ENCODE results near the gene ZBTB38. TPM values are rescaled to one million over a fixed set of nuclear protein-coding genes. Genes with fewer than 3 reads are reported as not detected.

Gene ZBTB38
- total RNA-seq, 1 donor from 2014 or later = 41.8 TPM

- DNase-seq (ENCODE audit: extremely low spot score, unreplicated experiment) = no peak
- H3K27me3 Mint-ChIP-seq (ENCODE audit: unreplicated experiment) = no peaks in the 10 kb centered on the region
- H3K27ac Mint-ChIP-seq (ENCODE audit: unreplicated experiment) = peak overlapping the region; percentile 80
These were observed 34.3 kb downstream of the ZBTB38 start for GRCh38 chr3:141402476-141403171.

GRCh38 chr3:141403576-141403975 is 35.3 kb downstream of the ZBTB38 start:
- no peak overlapping the region for H3K4me3 Mint-ChIP-seq (ENCODE audit: unreplicated experiment)
- no peaks in the 10 kb centered on the region for H3K9me3 Mint-ChIP-seq (ENCODE audit: unreplicated experiment)
- no peak for TF ChIP-seq CTCF (IDR thresholded peaks at IDR 0.05)
- DNase-seq (ENCODE audit: extremely low spot score, unreplicated experiment) = no peak
- H3K4me1 Mint-ChIP-seq (ENCODE audit: unreplicated experiment) = peaks cover 30% of the 10 kb centered on the region
- peaks cover 26% of the 10 kb centered on the region for H3K36me3 Mint-ChIP-seq (ENCODE audit: unreplicated experiment)
- no peaks in the 10 kb centered on the region for H3K27me3 Mint-ChIP-seq (ENCODE audit: unreplicated experiment)
- no peak overlapping the region for H3K27ac Mint-ChIP-seq (ENCODE audit: unreplicated experiment)

More at GRCh38 chr3:141402476-141403171, 34.3 kb downstream of the ZBTB38 start:
- Mint-ChIP-seq H3K4me3 (ENCODE audit: unreplicated experiment) (peak overlapping the region; percentile 80), H3K4me1 (ENCODE audit: unreplicated experiment) (peaks cover 30% of the 10 kb centered on the region), H3K36me3 (ENCODE audit: unreplicated experiment) (peaks cover 20% of the 10 kb centered on the region), H3K9me3 (ENCODE audit: unreplicated experiment) (peaks cover under 1% of the 10 kb centered on the region)
- no peak for TF ChIP-seq CTCF (IDR thresholded peaks at IDR 0.05)

- no peak for DNase-seq (ENCODE audit: extremely low spot score, unreplicated experiment)
- no peak overlapping the region for H3K4me3 Mint-ChIP-seq (ENCODE audit: unreplicated experiment)
- peaks cover 28% of the 10 kb centered on the region for H3K36me3 Mint-ChIP-seq (ENCODE audit: unreplicated experiment)
- peak overlapping the region; percentile 43 for H3K27ac Mint-ChIP-seq (ENCODE audit: unreplicated experiment)
- TF ChIP-seq CTCF (IDR thresholded peaks at IDR 0.05) = no peak
- no peaks in the 10 kb centered on the region for H3K27me3 Mint-ChIP-seq (ENCODE audit: unreplicated experiment)
- H3K9me3 Mint-ChIP-seq (ENCODE audit: unreplicated experiment) = no peaks in the 10 kb centered on the region
- H3K4me1 Mint-ChIP-seq (ENCODE audit: unreplicated experiment) = peaks cover 39% of the 10 kb centered on the region
These were observed 36.7 kb downstream of the ZBTB38 start for GRCh38 chr3:141405025-141405424.

- no peak for TF ChIP-seq CTCF (IDR thresholded peaks at IDR 0.05)
- Mint-ChIP-seq H3K27me3 (ENCODE audit: unreplicated experiment) (no peaks in the 10 kb centered on the region), H3K9me3 (ENCODE audit: unreplicated experiment) (no peaks in the 10 kb centered on the region), H3K27ac (ENCODE audit: unreplicated experiment) (no peak overlapping the region), H3K4me1 (ENCODE audit: unreplicated experiment) (peaks cover 45% of the 10 kb centered on the region), H3K4me3 (ENCODE audit: unreplicated experiment) (no peak overlapping the region), H3K36me3 (ENCODE audit: unreplicated experiment) (peaks cover 28% of the 10 kb centered on the region)
- DNase-seq (ENCODE audit: extremely low spot score, unreplicated experiment) = no peak
These were observed 37.3 kb downstream of the ZBTB38 start for GRCh38 chr3:141405591-141405990.

- Mint-ChIP-seq H3K27ac (ENCODE audit: unreplicated experiment) (no peak overlapping the region), H3K27me3 (ENCODE audit: unreplicated experiment) (no peaks in the 10 kb centered on the region), H3K9me3 (ENCODE audit: unreplicated experiment) (no peaks in the 10 kb centered on the region), H3K36me3 (ENCODE audit: unreplicated experiment) (peaks cover 28% of the 10 kb centered on the region), H3K4me1 (ENCODE audit: unreplicated experiment) (peaks cover 49% of the 10 kb centered on the region), H3K4me3 (ENCODE audit: unreplicated experiment) (no peak overlapping the region)
- TF ChIP-seq CTCF (IDR thresholded peaks at IDR 0.05) = no peak
- DNase-seq (ENCODE audit: extremely low spot score, unreplicated experiment) = no peak
These were observed 38.0 kb downstream of the ZBTB38 start for GRCh38 chr3:141406265-141406664.

Data from osteocyte (in vitro differentiated cells).